Ascending aorta (tissue), 2 donors: ENCODE measurements around the gene ASPSCR1. TPM values are rescaled to one million over a fixed set of nuclear protein-coding genes. Genes with fewer than 3 reads are reported as not detected.
A peak's percentile ranks its signal among the peaks of the same experiment; 100 is the strongest.

Source experiments
- DNase-seq, 2 donors: peaks; one replicate each; pipeline ENCODE4 v3.0.0-alpha.2; 2019; ENCODE audit warnings: low spot score in 2 of 2
- H3K27ac ChIP-seq, 2 donors: fragments of 200-600 bp; sonication (generic); one replicate each; pipeline ENCODE4 v1.5.1; 2016 to 2017; ENCODE audit warnings: mild to moderate bottlenecking in 1 of 2
- H3K27me3 ChIP-seq: fragments of 200-600 bp; sonication (generic); one replicate; pipeline ENCODE4 v1.5.1; 2017
- H3K36me3 ChIP-seq, 2 donors: fragments of 200-600 bp; sonication (generic); one replicate each; pipeline ENCODE4 v1.5.1; 2016
- H3K4me1 ChIP-seq, 2 donors: fragments of 200-600 bp; sonication (generic); one replicate each; pipeline ENCODE4 v1.5.1; 2016 to 2017; ENCODE audit warnings: mild to moderate bottlenecking in 1 of 2
- H3K4me3 ChIP-seq, 2 donors: fragments of 200-600 bp; sonication (generic); one replicate each; pipeline ENCODE4 v1.5.1; 2016 to 2017; ENCODE audit warnings: mild to moderate bottlenecking in 1 of 2
- H3K9me3 ChIP-seq, 2 donors: fragments of 200-600 bp; sonication (generic); one replicate each; pipeline ENCODE4 v1.5.1; 2016
- CTCF ChIP-seq, 3 experiments: fragments of 200-600 bp in 2 of 3; fragments of 450-650 bp in 1 of 3; sonication (generic) in 2 of 3; IDR thresholded peaks; one replicate each; pipeline ENCODE4 v1.5.1; 2016 to 2019; ENCODE audit warnings: antibody characterized with exemption in 3 of 3, mild to moderate bottlenecking in 1 of 3, moderate library complexity in 1 of 3
- intact Hi-C: fragments of 100-400 bp; cut with DNase I; formaldehyde crosslinking; loops from one replicate; pipeline ENCODE4 v1.15.1; 2023
- total RNA-seq: library from RNA; depleted of rRNA; stranded (reverse); fragments of >200 nt; gene quantifications from one replicate; pipeline ENCODE4 v1.1.0, GENCODE V29; 2016

Gene ASPSCR1
- total RNA-seq, 1 donor from 2014 or later = 45.1 TPM

GRCh38 chr17:81957691-81958432 lies 19.6 kb upstream of the ASPSCR1 start:
- TF ChIP-seq CTCF (IDR thresholded peaks at IDR 0.05) = no peak
- intact Hi-C loops = loop anchor here (5.0 kb wide), 1 partner anchor 194 kb away; no protein-coding TSS in a partner anchor
- Histone ChIP-seq H3K4me1 (peaks cover 10 to 11% of the 10 kb centered on the region in 2 donors), H3K27ac (no peak overlapping the region), H3K4me3 (no peak overlapping the region), H3K36me3 (no peaks in the 10 kb centered on the region), H3K9me3 (no peaks in the 10 kb centered on the region), H3K27me3 (peaks cover 31% of the 10 kb centered on the region)
- DNase-seq = no peak

DNA sequence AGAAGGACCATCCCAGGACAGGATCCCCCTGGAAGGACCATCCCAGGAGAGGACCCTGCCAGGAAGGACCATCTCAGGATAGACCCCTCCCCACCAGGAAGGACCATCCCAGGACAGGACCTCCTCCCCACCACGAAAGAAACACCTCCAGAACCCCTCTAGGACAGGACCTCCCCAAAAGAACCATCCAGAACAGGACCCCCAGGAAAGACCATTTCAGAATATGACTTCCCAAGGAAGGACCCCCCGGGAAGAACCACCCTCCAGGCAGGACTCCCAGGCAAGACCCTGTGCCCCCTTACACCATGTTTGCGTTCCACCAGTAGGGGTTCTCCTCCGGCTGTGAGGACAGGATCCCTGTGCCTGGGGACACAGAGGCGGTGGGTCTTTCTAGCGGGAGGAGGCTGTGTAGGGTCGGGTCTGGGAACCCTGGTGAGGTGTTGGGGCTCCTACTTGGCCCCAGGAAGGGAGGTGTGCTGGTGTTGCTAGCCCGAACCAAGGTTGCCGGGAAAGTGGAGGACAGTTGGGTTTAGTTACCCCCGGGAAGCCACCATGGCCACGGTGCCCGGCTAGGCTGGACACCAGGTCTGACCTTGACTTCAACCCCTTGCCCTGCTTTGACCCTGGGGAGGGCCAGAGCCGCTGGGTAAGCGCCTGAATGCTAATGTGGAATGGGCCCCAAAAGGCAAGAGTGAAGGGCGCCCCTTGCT lies 18.6 kb upstream of the ASPSCR1 start:
- H3K9me3 ChIP-seq = no peaks in the 10 kb centered on the region
- intact Hi-C loops = loop anchor here (1.0 to 5.0 kb wide), 2 partner anchors 63 to 194 kb away; no protein-coding TSS in a partner anchor
- peaks cover 29% of the 10 kb centered on the region for H3K27me3 ChIP-seq
- H3K4me3 ChIP-seq = peak overlapping the region in 1 of 2 donors; percentile 64
- no peaks in the 10 kb centered on the region for H3K36me3 ChIP-seq
- TF ChIP-seq CTCF (IDR thresholded peaks at IDR 0.05) = no peak
- DNase-seq = no peak
- H3K4me1 ChIP-seq = peaks cover 10 to 11% of the 10 kb centered on the region in 2 donors
- no peak overlapping the region for H3K27ac ChIP-seq

- DNase-seq = peak in 1 of 2 donors; percentile 81
- peaks cover 10 to 11% of the 10 kb centered on the region in 2 donors for H3K4me1 ChIP-seq
- no peaks in the 10 kb centered on the region for H3K36me3 ChIP-seq
- no peaks in the 10 kb centered on the region for H3K9me3 ChIP-seq
- intact Hi-C loops = loop anchor here (1.0 to 5.0 kb wide), 2 partner anchors 62 to 193 kb away; no protein-coding TSS in a partner anchor
- H3K27me3 ChIP-seq = peaks cover 29% of the 10 kb centered on the region
- no peak overlapping the region for H3K27ac ChIP-seq
- TF ChIP-seq CTCF (IDR thresholded peaks at IDR 0.05) = peak; percentile 10 to 99 (median 47)
- H3K4me3 ChIP-seq = peak overlapping the region; percentile 50 to 64
Measured at GRCh38 chr17:81959362-81960129, 17.9 kb upstream of the ASPSCR1 start.

GRCh38 chr17:81960130-81960958 lies 17.1 kb upstream of the ASPSCR1 start:
- H3K4me3 ChIP-seq = peak overlapping the region; percentile 50 to 64
- no peak for TF ChIP-seq CTCF (IDR thresholded peaks at IDR 0.05)
- peaks cover 10 to 11% of the 10 kb centered on the region in 2 donors for H3K4me1 ChIP-seq
- H3K36me3 ChIP-seq = no peaks in the 10 kb centered on the region
- H3K9me3 ChIP-seq = no peaks in the 10 kb centered on the region
- H3K27me3 ChIP-seq = peaks cover 29% of the 10 kb centered on the region
- intact Hi-C loops = no loop called here
- no peak for DNase-seq
- no peak overlapping the region for H3K27ac ChIP-seq

DNA sequence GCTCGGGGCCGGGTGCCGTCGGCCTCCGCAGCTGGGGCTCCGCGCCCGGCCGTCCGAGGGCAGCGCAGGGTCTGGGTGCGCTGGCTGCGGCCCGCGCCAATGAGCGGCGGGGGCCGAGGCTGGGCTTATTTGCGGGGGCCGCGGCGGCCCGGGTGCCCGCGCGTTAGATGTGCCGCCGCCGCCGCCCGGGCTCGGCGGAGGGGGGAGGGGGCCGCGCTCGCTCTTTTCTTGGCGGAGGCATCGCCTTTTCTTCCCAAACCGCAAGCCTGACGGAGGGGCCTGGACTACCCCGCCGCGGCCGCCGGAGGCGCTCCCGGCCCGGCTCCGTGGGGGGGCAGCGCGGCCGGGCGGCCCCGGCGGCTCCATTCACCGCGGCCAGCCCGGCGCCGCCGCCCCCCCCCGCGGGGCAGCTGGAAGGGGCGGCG lies 16.3 kb upstream of the ASPSCR1 start, which contains the start of gene NOTUM:
Gene NOTUM, minus strand, starts transcription at position 101 of the 425 bp plus-strand sequence. CDS start 278 bp downstream, outside the sequence.
- no peaks in the 10 kb centered on the region for H3K9me3 ChIP-seq
- intact Hi-C loops = no loop called here
- H3K36me3 ChIP-seq = no peaks in the 10 kb centered on the region
- peaks cover 29% of the 10 kb centered on the region for H3K27me3 ChIP-seq
- no peak within 1 kb of the TSS for H3K27ac ChIP-seq
- H3K4me3 ChIP-seq = peak within 1 kb of the TSS; percentile 50 to 64
- TF ChIP-seq CTCF (IDR thresholded peaks at IDR 0.05) = peak in 1 of 3 experiments; percentile 25
- DNase-seq = no peak
- H3K4me1 ChIP-seq = peaks cover 10 to 11% of the 10 kb centered on the region in 2 donors
